HepG2 (cell line): ENCODE measurements around the gene BEST2. TPM values are rescaled to one million over a fixed set of nuclear protein-coding genes. Genes with fewer than 3 reads are reported as not detected.

Source experiments
- ATAC-seq: fragments of 200-7000 bp; cut with Tn5 transposase; 3 replicates; pipeline ENCODE4 v1.9.1; 2020; ENCODE audit warnings: mild to moderate bottlenecking, moderate library complexity
- BruUV-seq: library from RNA; stranded (reverse); fragments of 400-500 nt; replicated peaks from 2 replicates; lab custom pipeline; 2021; lab: Mats Ljungman, UMichigan
- CTCF ChIA-PET: fragments of 300-600 bp; formaldehyde crosslinking; extraction: SDS; loops from one replicate; lab custom pipeline; 2021; ENCODE audit warnings: low total read pairs, inconsistent platforms, low intra/inter-chr PET ratio; lab: Yijun Ruan, JAX
- POLR2A ChIA-PET: fragments of 350-600 bp; sonication (Branson Sonifier 250); formaldehyde crosslinking; loops from one replicate; lab custom pipeline; 2020; ENCODE audit warnings: antibody characterized with exemption, inconsistent platforms; lab: Yijun Ruan, JAX
- DNase-seq: peaks from one replicate; pipeline ENCODE4 v3.0.0-alpha.2; 2015; ENCODE audit warnings: low spot score
- FAIRE-seq: peaks from 3 replicates; lab custom pipeline; 2011; peaks lifted over from hg19 to GRCh38; lab: Jason Lieb, UNC
- H2AFZ ChIP-seq: one replicate; pipeline ENCODE4 v1.6.1; 2011; ENCODE audit warnings: low read length, inconsistent platforms
- H3K27ac ChIP-seq: fragments of 300-600 bp; 3 replicates; pipeline ENCODE4 v1.8.0; 2011; ENCODE audit warnings: mixed run types, mild to moderate bottlenecking, mixed read lengths, low read length, inconsistent platforms; ENCODE audit not compliant: insufficient read depth; ENCODE audit errors: extremely low read length
- H3K27me3 ChIP-seq, 2 experiments: fragments of 200-600 bp in 1 of 2; 2 replicates in 1 of 2; 3 replicates in 1 of 2; pipeline versions ENCODE4 v1.6.0 to v1.8.0; 2011; ENCODE audit warnings: low read length in 2 of 2, mild to moderate bottlenecking in 2 of 2, moderate library complexity in 2 of 2, inconsistent platforms in 1 of 2; ENCODE audit not compliant: insufficient read depth in 2 of 2, control insufficient read depth in 1 of 2
- H3K36me3 ChIP-seq, 2 experiments: fragments of 200-600 bp in 1 of 2; replicated peaks in 1 of 2; 2 replicates in 1 of 2; 3 replicates in 1 of 2; pipeline versions ENCODE4 v1.5.1 to v1.8.0; 2011; ENCODE audit warnings: low read length in 2 of 2, inconsistent platforms in 1 of 2; ENCODE audit not compliant: insufficient read depth in 2 of 2, control insufficient read depth in 1 of 2
- H3K4me1 ChIP-seq: 2 replicates; pipeline ENCODE4 v1.5.1; 2012; ENCODE audit warnings: low read length, inconsistent platforms; ENCODE audit not compliant: insufficient read depth
- H3K4me2 ChIP-seq: 2 replicates; pipeline ENCODE4 v1.6.0; 2011; ENCODE audit warnings: low read depth, low read length, inconsistent platforms
- H3K4me3 ChIP-seq, 3 experiments: fragments of 200-600 bp in 1 of 3; sonication (generic), shearing (Covaris generic) in 1 of 3; replicated peaks in 1 of 3; 2 replicates each; pipeline ENCODE4 v1.5.1; 2011 to 2016; ENCODE audit warnings: low read length in 3 of 3, inconsistent platforms in 2 of 3, low read depth in 2 of 3, mild to moderate bottlenecking in 2 of 3, control low read depth in 1 of 3, mixed read lengths in 1 of 3; ENCODE audit not compliant: insufficient read depth in 1 of 3
- H3K79me2 ChIP-seq: one replicate; pipeline ENCODE4 v1.6.1; 2011; ENCODE audit warnings: low read length, inconsistent platforms; ENCODE audit not compliant: insufficient read depth
- H3K9ac ChIP-seq: 2 replicates; pipeline ENCODE4 v1.6.0; 2011; ENCODE audit warnings: mild to moderate bottlenecking, low read depth, low read length, inconsistent platforms; ENCODE audit not compliant: insufficient read depth
- H3K9me3 ChIP-seq: 2 replicates; pipeline ENCODE4 v1.5.1; 2012; ENCODE audit warnings: mild to moderate bottlenecking, low read length
- H4K20me1 ChIP-seq: 2 replicates; pipeline ENCODE4 v1.6.0; 2011; ENCODE audit warnings: inconsistent platforms, mild to moderate bottlenecking, low read length, moderate library complexity; ENCODE audit not compliant: insufficient read depth
- AHR ChIP-seq: IDR thresholded peaks from 2 replicates; pipeline ENCODE4 v1.6.1; 2018; ENCODE audit warnings: missing genetic modification reagents, missing compliant biosample characterization
- SAP130 ChIP-seq: IDR thresholded peaks from 2 replicates; pipeline ENCODE4 v1.6.1; 2016; ENCODE audit warnings: low read depth
- ZNF296 ChIP-seq: sonication (generic); formaldehyde crosslinking; conservative IDR thresholded peaks from 2 replicates; pipeline ENCODE4 v1.5.0; 2020; ENCODE audit warnings: mild to moderate bottlenecking, missing genetic modification reagents
- ZNF670 ChIP-seq: sonication (generic); formaldehyde crosslinking; IDR thresholded peaks from 2 replicates; pipeline ENCODE4 v1.8.0; 2022; ENCODE audit warnings: mild to moderate bottlenecking, missing genetic modification reagents, borderline replicate concordance
- WGBS: methylation state at CpG from one replicate; pipeline ENCODE4 v1.1.6; 2017; ENCODE audit warnings: low lambda C conversion rate; 5-methylcytosine and 5-hydroxymethylcytosine counted together
- in situ Hi-C: cut with HindIII; loops from 2 replicates; pipeline ENCODE4 v1.10.0; 2017; ENCODE audit warnings: low pct_unique_long_range_greater_than_20kb; ENCODE audit not compliant: extremely low pct_ligation_motif_present
- intact Hi-C: fragments of 100-400 bp; cut with micrococcal nuclease; formaldehyde crosslinking; loops from one replicate; pipeline ENCODE4 v1.10.0; 2022; ENCODE audit not compliant: unreplicated experiment
- polyA plus RNA-seq, 8 experiments: library from polyadenylated mRNA; depleted of rRNA in 3 of 8; stranded (reverse) in 7 of 8; unstranded in 1 of 8; fragments of >200 nt; fragmentation: Illumina TruSeq in 4 of 8; extraction: Trizol in 4 of 8; gene quantifications; 2 replicates each; pipeline versions ENCODE4 v1.2.1 to v1.2.3, GENCODE V29; 2011 to 2016; ENCODE audit warnings: low read depth in 4 of 8, missing spikeins in 1 of 8, mixed read lengths in 1 of 8; ENCODE audit not compliant: insufficient read depth in 1 of 8
- total RNA-seq, 5 experiments: library from RNA; depleted of rRNA; stranded (reverse); fragments of >200 nt; fragmentation: Illumina TruSeq; extraction: Trizol; gene quantifications; 2 replicates each; pipeline ENCODE4 v1.2.3, GENCODE V29; 2016; ENCODE audit warnings: low read depth in 1 of 5
- TF ChIP-seq, protein P1 (sequence below): sonication (generic); formaldehyde crosslinking; IDR thresholded peaks from 2 replicates; pipeline ENCODE4 v1.4.0; 2020; ENCODE audit warnings: low read depth, missing genetic modification reagents
- TF ChIP-seq, protein P2 (sequence below): sonication (generic); formaldehyde crosslinking; IDR thresholded peaks from 2 replicates; pipeline ENCODE4 v1.4.0; 2020; ENCODE audit warnings: mild to moderate bottlenecking, missing genetic modification reagents
- TF ChIP-seq, protein P3 (sequence below): sonication (generic); formaldehyde crosslinking; IDR thresholded peaks from 2 replicates; pipeline ENCODE4 v1.4.0; 2020; ENCODE audit warnings: missing genetic modification reagents, borderline replicate concordance
- TF ChIP-seq, protein P4 (sequence below): sonication (generic); formaldehyde crosslinking; IDR thresholded peaks from 2 replicates; pipeline ENCODE4 v1.4.0; 2020; ENCODE audit warnings: missing genetic modification reagents, borderline replicate concordance

Gene BEST2
- total and polyA plus RNA-seq, 2 of the 13 experiments (the other 11 are each of a cell fraction or from before 2014, with no cell fraction given): not detected

DNA sequence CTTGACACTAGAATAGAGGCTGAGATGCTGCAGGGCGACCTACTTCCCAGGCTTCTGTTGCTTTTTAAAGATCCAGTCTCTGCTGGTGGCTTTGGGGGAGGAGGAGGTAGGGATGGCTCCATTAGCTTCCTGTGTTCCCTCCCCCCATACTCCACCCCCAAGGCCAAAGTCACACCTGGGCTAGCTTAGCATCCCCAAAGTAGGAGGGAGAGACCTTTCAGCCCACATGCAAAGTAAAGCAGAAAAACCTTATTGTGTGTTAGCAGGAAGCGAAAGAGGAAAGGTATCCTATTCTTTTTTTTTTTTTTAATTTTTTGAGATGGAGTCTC lies 24.6 kb upstream of the BEST2 start:
- no peak overlapping the region for H3K4me2 ChIP-seq
- FAIRE-seq (no peak), DNase-seq (no peak), ATAC-seq (no peak)
- WGBS: 100% methylated on average over 2 of the region's 2 CpGs
- H3K79me2 ChIP-seq: peaks cover 26% of the 10 kb centered on the region
- no peaks in the 10 kb centered on the region for H3K9me3 ChIP-seq
- peaks cover 17% of the 10 kb centered on the region for H3K4me1 ChIP-seq
- no TSS peak for BruUV-seq
- H4K20me1 ChIP-seq: peaks cover 4% of the 10 kb centered on the region; the same call in 1 of the 2 replicates
- ChIA-PET POLR2A (no interaction called here), CTCF (no interaction called here)
- H3K27me3 ChIP-seq: no peaks in the 10 kb centered on the region; a peak in 1 of 5 replicates
- intact Hi-C loops: no loop called here
- in situ Hi-C loops: no loop called here
- no peak overlapping the region for H2AFZ ChIP-seq
- H3K27ac ChIP-seq: no peak overlapping the region
- no peak overlapping the region for H3K4me3 ChIP-seq
- H3K36me3 ChIP-seq: peaks cover 17 to 27% of the 10 kb centered on the region in 2 experiments
- H3K9ac ChIP-seq: no peak overlapping the region
- TF ChIP-seq, protein P1, sequence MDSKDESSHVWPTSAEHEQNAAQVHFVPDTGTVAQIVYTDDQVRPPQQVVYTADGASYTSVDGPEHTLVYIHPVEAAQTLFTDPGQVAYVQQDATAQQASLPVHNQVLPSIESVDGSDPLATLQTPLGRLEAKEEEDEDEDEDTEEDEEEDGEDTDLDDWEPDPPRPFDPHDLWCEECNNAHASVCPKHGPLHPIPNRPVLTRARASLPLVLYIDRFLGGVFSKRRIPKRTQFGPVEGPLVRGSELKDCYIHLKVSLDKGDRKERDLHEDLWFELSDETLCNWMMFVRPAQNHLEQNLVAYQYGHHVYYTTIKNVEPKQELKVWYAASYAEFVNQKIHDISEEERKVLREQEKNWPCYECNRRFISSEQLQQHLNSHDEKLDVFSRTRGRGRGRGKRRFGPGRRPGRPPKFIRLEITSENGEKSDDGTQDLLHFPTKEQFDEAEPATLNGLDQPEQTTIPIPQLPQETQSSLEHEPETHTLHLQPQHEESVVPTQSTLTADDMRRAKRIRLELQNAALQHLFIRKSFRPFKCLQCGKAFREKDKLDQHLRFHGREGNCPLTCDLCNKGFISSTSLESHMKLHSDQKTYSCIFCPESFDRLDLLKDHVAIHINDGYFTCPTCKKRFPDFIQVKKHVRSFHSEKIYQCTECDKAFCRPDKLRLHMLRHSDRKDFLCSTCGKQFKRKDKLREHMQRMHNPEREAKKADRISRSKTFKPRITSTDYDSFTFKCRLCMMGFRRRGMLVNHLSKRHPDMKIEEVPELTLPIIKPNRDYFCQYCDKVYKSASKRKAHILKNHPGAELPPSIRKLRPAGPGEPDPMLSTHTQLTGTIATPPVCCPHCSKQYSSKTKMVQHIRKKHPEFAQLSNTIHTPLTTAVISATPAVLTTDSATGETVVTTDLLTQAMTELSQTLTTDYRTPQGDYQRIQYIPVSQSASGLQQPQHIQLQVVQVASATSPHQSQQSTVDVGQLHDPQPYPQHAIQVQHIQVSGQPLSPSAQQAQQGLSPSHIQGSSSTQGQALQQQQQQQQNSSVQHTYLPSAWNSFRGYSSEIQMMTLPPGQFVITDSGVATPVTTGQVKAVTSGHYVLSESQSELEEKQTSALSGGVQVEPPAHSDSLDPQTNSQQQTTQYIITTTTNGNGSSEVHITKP (CRISPR knock-in tag): no peak
- TF ChIP-seq, protein P2, sequence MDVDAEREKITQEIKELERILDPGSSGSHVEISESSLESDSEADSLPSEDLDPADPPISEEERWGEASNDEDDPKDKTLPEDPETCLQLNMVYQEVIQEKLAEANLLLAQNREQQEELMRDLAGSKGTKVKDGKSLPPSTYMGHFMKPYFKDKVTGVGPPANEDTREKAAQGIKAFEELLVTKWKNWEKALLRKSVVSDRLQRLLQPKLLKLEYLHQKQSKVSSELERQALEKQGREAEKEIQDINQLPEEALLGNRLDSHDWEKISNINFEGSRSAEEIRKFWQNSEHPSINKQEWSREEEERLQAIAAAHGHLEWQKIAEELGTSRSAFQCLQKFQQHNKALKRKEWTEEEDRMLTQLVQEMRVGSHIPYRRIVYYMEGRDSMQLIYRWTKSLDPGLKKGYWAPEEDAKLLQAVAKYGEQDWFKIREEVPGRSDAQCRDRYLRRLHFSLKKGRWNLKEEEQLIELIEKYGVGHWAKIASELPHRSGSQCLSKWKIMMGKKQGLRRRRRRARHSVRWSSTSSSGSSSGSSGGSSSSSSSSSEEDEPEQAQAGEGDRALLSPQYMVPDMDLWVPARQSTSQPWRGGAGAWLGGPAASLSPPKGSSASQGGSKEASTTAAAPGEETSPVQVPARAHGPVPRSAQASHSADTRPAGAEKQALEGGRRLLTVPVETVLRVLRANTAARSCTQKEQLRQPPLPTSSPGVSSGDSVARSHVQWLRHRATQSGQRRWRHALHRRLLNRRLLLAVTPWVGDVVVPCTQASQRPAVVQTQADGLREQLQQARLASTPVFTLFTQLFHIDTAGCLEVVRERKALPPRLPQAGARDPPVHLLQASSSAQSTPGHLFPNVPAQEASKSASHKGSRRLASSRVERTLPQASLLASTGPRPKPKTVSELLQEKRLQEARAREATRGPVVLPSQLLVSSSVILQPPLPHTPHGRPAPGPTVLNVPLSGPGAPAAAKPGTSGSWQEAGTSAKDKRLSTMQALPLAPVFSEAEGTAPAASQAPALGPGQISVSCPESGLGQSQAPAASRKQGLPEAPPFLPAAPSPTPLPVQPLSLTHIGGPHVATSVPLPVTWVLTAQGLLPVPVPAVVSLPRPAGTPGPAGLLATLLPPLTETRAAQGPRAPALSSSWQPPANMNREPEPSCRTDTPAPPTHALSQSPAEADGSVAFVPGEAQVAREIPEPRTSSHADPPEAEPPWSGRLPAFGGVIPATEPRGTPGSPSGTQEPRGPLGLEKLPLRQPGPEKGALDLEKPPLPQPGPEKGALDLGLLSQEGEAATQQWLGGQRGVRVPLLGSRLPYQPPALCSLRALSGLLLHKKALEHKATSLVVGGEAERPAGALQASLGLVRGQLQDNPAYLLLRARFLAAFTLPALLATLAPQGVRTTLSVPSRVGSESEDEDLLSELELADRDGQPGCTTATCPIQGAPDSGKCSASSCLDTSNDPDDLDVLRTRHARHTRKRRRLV (CRISPR knock-in tag): no peak
- TF ChIP-seq SAP130 (no peak), ZNF670 (CRISPR knock-in tag) (no peak), ZNF296 (CRISPR knock-in tag) (no peak), AHR (no peak)
- TF ChIP-seq, protein P3, sequence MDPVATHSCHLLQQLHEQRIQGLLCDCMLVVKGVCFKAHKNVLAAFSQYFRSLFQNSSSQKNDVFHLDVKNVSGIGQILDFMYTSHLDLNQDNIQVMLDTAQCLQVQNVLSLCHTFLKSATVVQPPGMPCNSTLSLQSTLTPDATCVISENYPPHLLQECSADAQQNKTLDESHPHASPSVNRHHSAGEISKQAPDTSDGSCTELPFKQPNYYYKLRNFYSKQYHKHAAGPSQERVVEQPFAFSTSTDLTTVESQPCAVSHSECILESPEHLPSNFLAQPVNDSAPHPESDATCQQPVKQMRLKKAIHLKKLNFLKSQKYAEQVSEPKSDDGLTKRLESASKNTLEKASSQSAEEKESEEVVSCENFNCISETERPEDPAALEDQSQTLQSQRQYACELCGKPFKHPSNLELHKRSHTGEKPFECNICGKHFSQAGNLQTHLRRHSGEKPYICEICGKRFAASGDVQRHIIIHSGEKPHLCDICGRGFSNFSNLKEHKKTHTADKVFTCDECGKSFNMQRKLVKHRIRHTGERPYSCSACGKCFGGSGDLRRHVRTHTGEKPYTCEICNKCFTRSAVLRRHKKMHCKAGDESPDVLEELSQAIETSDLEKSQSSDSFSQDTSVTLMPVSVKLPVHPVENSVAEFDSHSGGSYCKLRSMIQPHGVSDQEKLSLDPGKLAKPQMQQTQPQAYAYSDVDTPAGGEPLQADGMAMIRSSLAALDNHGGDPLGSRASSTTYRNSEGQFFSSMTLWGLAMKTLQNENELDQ (CRISPR knock-in tag): no peak
- TF ChIP-seq, protein P4, sequence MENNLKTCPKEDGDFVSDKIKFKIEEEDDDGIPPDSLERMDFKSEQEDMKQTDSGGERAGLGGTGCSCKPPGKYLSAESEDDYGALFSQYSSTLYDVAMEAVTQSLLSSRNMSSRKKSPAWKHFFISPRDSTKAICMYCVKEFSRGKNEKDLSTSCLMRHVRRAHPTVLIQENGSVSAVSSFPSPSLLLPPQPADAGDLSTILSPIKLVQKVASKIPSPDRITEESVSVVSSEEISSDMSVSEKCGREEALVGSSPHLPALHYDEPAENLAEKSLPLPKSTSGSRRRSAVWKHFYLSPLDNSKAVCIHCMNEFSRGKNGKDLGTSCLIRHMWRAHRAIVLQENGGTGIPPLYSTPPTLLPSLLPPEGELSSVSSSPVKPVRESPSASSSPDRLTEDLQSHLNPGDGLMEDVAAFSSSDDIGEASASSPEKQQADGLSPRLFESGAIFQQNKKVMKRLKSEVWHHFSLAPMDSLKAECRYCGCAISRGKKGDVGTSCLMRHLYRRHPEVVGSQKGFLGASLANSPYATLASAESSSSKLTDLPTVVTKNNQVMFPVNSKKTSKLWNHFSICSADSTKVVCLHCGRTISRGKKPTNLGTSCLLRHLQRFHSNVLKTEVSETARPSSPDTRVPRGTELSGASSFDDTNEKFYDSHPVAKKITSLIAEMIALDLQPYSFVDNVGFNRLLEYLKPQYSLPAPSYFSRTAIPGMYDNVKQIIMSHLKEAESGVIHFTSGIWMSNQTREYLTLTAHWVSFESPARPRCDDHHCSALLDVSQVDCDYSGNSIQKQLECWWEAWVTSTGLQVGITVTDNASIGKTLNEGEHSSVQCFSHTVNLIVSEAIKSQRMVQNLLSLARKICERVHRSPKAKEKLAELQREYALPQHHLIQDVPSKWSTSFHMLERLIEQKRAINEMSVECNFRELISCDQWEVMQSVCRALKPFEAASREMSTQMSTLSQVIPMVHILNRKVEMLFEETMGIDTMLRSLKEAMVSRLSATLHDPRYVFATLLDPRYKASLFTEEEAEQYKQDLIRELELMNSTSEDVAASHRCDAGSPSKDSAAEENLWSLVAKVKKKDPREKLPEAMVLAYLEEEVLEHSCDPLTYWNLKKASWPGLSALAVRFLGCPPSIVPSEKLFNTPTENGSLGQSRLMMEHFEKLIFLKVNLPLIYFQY: no peak
